Heart right ventricle (tissue), 16 donors: ENCODE data around the gene TNFRSF18. TPM values are rescaled to one million over a fixed set of nuclear protein-coding genes. Genes with fewer than 3 reads are reported as not detected.

Experiments
- ATAC-seq, 8 donors: fragments of 200-7000 bp; cut with Tn5 transposase; one replicate each; pipeline ENCODE4 v1.9.1; 2020; ENCODE audit warnings: mild to moderate bottlenecking in 8 of 8, moderate library complexity in 8 of 8, moderate number of reproducible peaks in 1 of 8
- DNase-seq, 2 donors: peaks; one replicate each; pipeline ENCODE4 v3.0.0-alpha.2; 2020
- H3K27ac ChIP-seq, 10 donors: fragments of 200-600 bp; sonication (generic) in 2 of 10; one replicate each; pipeline versions ENCODE4 v1.5.0 to v1.8.0; 2020 to 2022; ENCODE audit warnings: mild to moderate bottlenecking in 3 of 10
- H3K27me3 ChIP-seq, 7 donors: fragments of 200-600 bp; one replicate each; pipeline ENCODE4 v1.8.0; 2021 to 2022; ENCODE audit warnings: mild to moderate bottlenecking in 2 of 7
- H3K36me3 ChIP-seq, 9 donors: fragments of 200-600 bp; sonication (generic) in 1 of 9; one replicate each; pipeline versions ENCODE4 v1.5.0 to v1.8.0; 2020 to 2022; ENCODE audit warnings: mild to moderate bottlenecking in 2 of 9
- H3K4me1 ChIP-seq, 9 donors: fragments of 200-600 bp; sonication (generic) in 1 of 9; one replicate each; pipeline versions ENCODE4 v1.5.0 to v1.8.0; 2020 to 2022; ENCODE audit warnings: mild to moderate bottlenecking in 4 of 9
- H3K4me3 ChIP-seq, 10 donors: fragments of 200-600 bp; sonication (generic) in 2 of 10; one replicate each; pipeline versions ENCODE4 v1.5.0 to v1.8.0; 2020 to 2022; ENCODE audit warnings: mild to moderate bottlenecking in 7 of 10, moderate library complexity in 2 of 10
- H3K9me3 ChIP-seq, 11 donors: fragments of 200-600 bp in 10 of 11; sonication (generic) in 2 of 11; one replicate each; pipeline versions ENCODE4 v1.5.0 to v1.8.0; 2013 to 2022; ENCODE audit warnings: mild to moderate bottlenecking in 2 of 11, control low read depth in 1 of 11, moderate library complexity in 1 of 11
- CTCF ChIP-seq, 9 donors: fragments of 200-600 bp; sonication (generic) in 2 of 9; IDR thresholded peaks; one replicate each; pipeline versions ENCODE4 v1.5.0 to v1.8.0; 2021 to 2022; ENCODE audit warnings: antibody characterized with exemption in 9 of 9, mild to moderate bottlenecking in 5 of 9, moderate library complexity in 1 of 9
- WGBS, 2 donors: extraction: QIAGEN DNeasy Blood & Tissue Kit; methylation state at CpG; one replicate each; pipeline ENCODE4 v1.1.7; 2013; ENCODE audit warnings: inconsistent platforms in 1 of 2; 5-methylcytosine and 5-hydroxymethylcytosine counted together
- intact Hi-C, 10 donors: fragments of 100-400 bp; cut with DNase I; formaldehyde crosslinking; loops; one replicate each; pipeline versions ENCODE4 v1.11.1 to v1.14.2; 2022
- polyA plus RNA-seq, 2 donors: library from polyadenylated mRNA; stranded (reverse); fragments of 200-250 nt; gene quantifications; one replicate each; pipeline ENCODE4 v1.2.3, GENCODE V29; 2013
- total RNA-seq, 10 donors: library from RNA; stranded (reverse); fragmentation: NEBNext Ultra II Directional in 3 of 10; extraction: Animal tissue kit (Norgen Biotek cat#: 25700) in 3 of 10; gene quantifications; one replicate each; pipeline versions ENCODE4 v1.2.1 to v1.2.4, GENCODE V29; 2021 to 2023
- donor health status: Arrhythmogenic right ventricular cardiomyopathy.
- donor health status: ischemic (EF 13 %, LVEDD 7.1; RV severe dilation, severe dysfunction).
- donor health status: healthy with polysubstance abuse.
- donor health status: DM: no; HTN: yes; CAD: no.
- donor health status: DM: no; HTN: no; CAD: no.
- donor health status: ischemic (EF 25% LVEDD 6.9; RV normal size, moderate dysfunction).
- donor health status: ischemic (EF 25% LVEDD 5.7; RV mildly dilated, moderate dysfunction).
- donor health status: healthy.
- donor health status: DM: yes; HTN: yes; CAD: no.
- donor health status: Ischemic cardiomyopathy.
- donor health status: ischemic (EF 35%, LVEDD 5.7; RV mildly dilated, moderate dysfunction).
- donor health status: nonischemic (EF 11% LVEDD 7.7; RV severe dilation, severe dysfunction).
- donor health status: DM: yes; HTN: yes; CAD: no.
- donor health status: PGD.
- donor health status: ischemic (EF 29% LVEDD 5.4; RV normal size, mild dysfunction).
- donor health status: nonischemic (EF 23%, LVEDD 6.1; RV moderate dilation, normal function).

TNFRSF18 gene
- total and polyA plus RNA-seq, 12 donors = 0.26 to 1.7 (median 0.38) TPM; not detected in 8

- Histone ChIP-seq H3K36me3 (peaks cover 0 to 3% (median 0%) of the 10 kb centered on the region in 9 donors), H3K4me3 (peak overlapping the region in 8 of 10 donors; percentile 10 to 41 (median 36)), H3K27ac (peak overlapping the region in 1 of 10 donors; percentile 31), H3K9me3 (no peaks in the 10 kb centered on the region), H3K4me1 (peaks cover 2 to 40% (median 26%) of the 10 kb centered on the region in 9 donors), H3K27me3 (peaks cover 13 to 66% (median 40%) of the 10 kb centered on the region in 7 donors)
- DNase-seq (peak in 1 of 2 donors; percentile 11), ATAC-seq (no peak)
- 26 to 30% methylated on average over 30 to 31 of the region's 31 CpGs for WGBS, 2 donors
- no peak for TF ChIP-seq CTCF (IDR thresholded peaks at IDR 0.05)
- intact Hi-C loops = no loop called here
Observed at GRCh38 chr1:1205769-1206375, 520 bp downstream of the TNFRSF18 start.

GRCh38 chr1:1204998-1205768 lies 1.2 kb downstream of the TNFRSF18 start:
- intact Hi-C loops = loop anchor here in 1 of 10 donors (5.0 kb wide), 1 partner anchor 48 kb away; no protein-coding TSS in a partner anchor
- WGBS, 2 donors = 84 to 89% methylated on average over 19 of the region's 19 CpGs
- Histone ChIP-seq H3K4me3 (peak overlapping the region in 1 of 10 donors; percentile 37), H3K36me3 (peaks cover 0 to 3% (median 0%) of the 10 kb centered on the region in 9 donors), H3K27ac (peak overlapping the region in 1 of 10 donors; percentile 31), H3K9me3 (no peaks in the 10 kb centered on the region), H3K27me3 (peaks cover 13 to 73% (median 41%) of the 10 kb centered on the region in 7 donors), H3K4me1 (peaks cover 2 to 45% (median 30%) of the 10 kb centered on the region in 9 donors)
- TF ChIP-seq CTCF (IDR thresholded peaks at IDR 0.05) = no peak
- no peak for ATAC-seq
- no peak for DNase-seq

- WGBS, 2 donors = 90 to 91% methylated on average over 8 of the region's 8 CpGs
- H3K9me3 ChIP-seq = no peaks in the 10 kb centered on the region
- no peak for ATAC-seq
- peaks cover 2 to 44% (median 30%) of the 10 kb centered on the region in 9 donors for H3K4me1 ChIP-seq
- H3K36me3 ChIP-seq = no peaks in the 10 kb centered on the region
- no peak for TF ChIP-seq CTCF (IDR thresholded peaks at IDR 0.05)
- peaks cover 13 to 73% (median 41%) of the 10 kb centered on the region in 7 donors for H3K27me3 ChIP-seq
- H3K27ac ChIP-seq = no peak overlapping the region
- intact Hi-C loops = loop anchor here in 1 of 10 donors (5.0 kb wide), 1 partner anchor 47 kb away; no protein-coding TSS in a partner anchor
- no peak for DNase-seq
- H3K4me3 ChIP-seq = no peak overlapping the region
Observed at GRCh38 chr1:1204425-1204920, 1.9 kb downstream of the TNFRSF18 start.
